ENCODE results near the gene OSTF1. TPM values are rescaled to one million over a fixed set of nuclear protein-coding genes. Genes with fewer than 3 reads are reported as not detected.

OSTF1 gene
- total and polyA plus RNA-seq, 2 experiments from 2014 or later: 22.4 to 29.1 TPM

- H3K4me3 ChIP-seq: no peak overlapping the region
- no peaks in the 10 kb centered on the region for H3K4me1 ChIP-seq (ENCODE audit: insufficient read depth)
- no peak for DNase-seq (ENCODE audit: low spot score)
- no peaks in the 10 kb centered on the region for H3K27me3 ChIP-seq
- no peaks in the 10 kb centered on the region for H3K9me3 ChIP-seq (ENCODE audit: low read depth)
- no peaks in the 10 kb centered on the region for H3K79me2 ChIP-seq
- H3K9me2 ChIP-seq (replicated peaks; ENCODE audit: insufficient read depth): no peaks in the 10 kb centered on the region
- no peak overlapping the region for H3K4me2 ChIP-seq
- TF ChIP-seq EZH2 (IDR thresholded peaks at IDR 0.05; ENCODE audit: borderline replicate concordance): no peak
- no peak for TF ChIP-seq EZH2phosphoT487 (IDR thresholded peaks at IDR 0.05; ENCODE audit: low read depth, severe bottlenecking, unreplicated experiment)
- TF ChIP-seq, protein P1, sequence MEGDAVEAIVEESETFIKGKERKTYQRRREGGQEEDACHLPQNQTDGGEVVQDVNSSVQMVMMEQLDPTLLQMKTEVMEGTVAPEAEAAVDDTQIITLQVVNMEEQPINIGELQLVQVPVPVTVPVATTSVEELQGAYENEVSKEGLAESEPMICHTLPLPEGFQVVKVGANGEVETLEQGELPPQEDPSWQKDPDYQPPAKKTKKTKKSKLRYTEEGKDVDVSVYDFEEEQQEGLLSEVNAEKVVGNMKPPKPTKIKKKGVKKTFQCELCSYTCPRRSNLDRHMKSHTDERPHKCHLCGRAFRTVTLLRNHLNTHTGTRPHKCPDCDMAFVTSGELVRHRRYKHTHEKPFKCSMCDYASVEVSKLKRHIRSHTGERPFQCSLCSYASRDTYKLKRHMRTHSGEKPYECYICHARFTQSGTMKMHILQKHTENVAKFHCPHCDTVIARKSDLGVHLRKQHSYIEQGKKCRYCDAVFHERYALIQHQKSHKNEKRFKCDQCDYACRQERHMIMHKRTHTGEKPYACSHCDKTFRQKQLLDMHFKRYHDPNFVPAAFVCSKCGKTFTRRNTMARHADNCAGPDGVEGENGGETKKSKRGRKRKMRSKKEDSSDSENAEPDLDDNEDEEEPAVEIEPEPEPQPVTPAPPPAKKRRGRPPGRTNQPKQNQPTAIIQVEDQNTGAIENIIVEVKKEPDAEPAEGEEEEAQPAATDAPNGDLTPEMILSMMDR (IDR thresholded peaks at IDR 0.05; ENCODE audit: poor library complexity): no peak
- WGBS (ENCODE audit: low lambda C conversion rate, missing lambda C conversion rate): 97% methylated on average over 4 of the region's 4 CpGs
- H3K36me3 ChIP-seq (replicated peaks; ENCODE audit: insufficient read depth, low read depth): no peaks in the 10 kb centered on the region
- H2AFZ ChIP-seq: no peak overlapping the region
- H4K20me1 ChIP-seq (ENCODE audit: insufficient read depth, poor library complexity, severe bottlenecking): no peaks in the 10 kb centered on the region
- no peak overlapping the region for H3K27ac ChIP-seq
Measured at GRCh38 chr9:75072895-75073294, 15.4 kb upstream of the OSTF1 start.

DNA sequence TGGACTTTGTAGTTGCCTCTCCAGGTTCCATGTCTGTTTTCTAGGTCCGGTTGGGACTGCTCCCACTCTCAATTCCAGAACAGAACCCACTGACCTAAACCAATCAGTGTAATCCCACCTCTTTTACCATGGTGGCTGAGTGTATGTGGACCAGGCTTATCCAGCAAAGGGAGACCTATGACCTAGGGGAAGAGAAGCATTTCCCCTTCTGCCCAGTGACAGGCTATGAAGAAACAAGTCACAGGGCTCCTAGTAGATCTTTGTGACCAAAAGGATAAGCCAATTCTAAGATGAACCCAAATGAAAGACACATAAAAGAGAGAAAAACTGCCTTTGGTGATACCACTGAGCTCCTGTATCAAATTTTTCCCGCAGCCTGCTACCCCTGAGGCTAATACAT lies 6.7 kb upstream of the OSTF1 start:
- Histone ChIP-seq H3K4me2 (no peak overlapping the region), H3K36me3 (replicated peaks; ENCODE audit: insufficient read depth, low read depth) (no peaks in the 10 kb centered on the region), H2AFZ (no peak overlapping the region), H3K27me3 (no peaks in the 10 kb centered on the region), H3K27ac (no peak overlapping the region), H3K9me2 (replicated peaks; ENCODE audit: insufficient read depth) (no peaks in the 10 kb centered on the region), H3K4me1 (ENCODE audit: insufficient read depth) (peaks cover 8% of the 10 kb centered on the region), H3K9me3 (ENCODE audit: low read depth) (no peaks in the 10 kb centered on the region), H4K20me1 (ENCODE audit: insufficient read depth, poor library complexity, severe bottlenecking) (no peaks in the 10 kb centered on the region), H3K79me2 (peaks cover 4% of the 10 kb centered on the region), H3K4me3 (no peak overlapping the region)
- no peak for DNase-seq (ENCODE audit: low spot score)
- no peak for TF ChIP-seq EZH2 (IDR thresholded peaks at IDR 0.05; ENCODE audit: borderline replicate concordance)
- TF ChIP-seq, protein P1 (IDR thresholded peaks at IDR 0.05; ENCODE audit: poor library complexity): no peak
- TF ChIP-seq EZH2phosphoT487 (IDR thresholded peaks at IDR 0.05; ENCODE audit: low read depth, severe bottlenecking, unreplicated experiment): no peak
- WGBS (ENCODE audit: low lambda C conversion rate, missing lambda C conversion rate): 0% methylated on average over 2 of the region's 2 CpGs

GRCh38 chr9:75083188-75083970 lies 4.9 kb upstream of the OSTF1 start:
- Histone ChIP-seq H3K27ac (peak overlapping the region; percentile 47), H3K9me3 (ENCODE audit: low read depth) (no peaks in the 10 kb centered on the region), H2AFZ (no peak overlapping the region), H3K9me2 (replicated peaks; ENCODE audit: insufficient read depth) (no peaks in the 10 kb centered on the region), H3K36me3 (replicated peaks; ENCODE audit: insufficient read depth, low read depth) (no peaks in the 10 kb centered on the region), H3K27me3 (no peaks in the 10 kb centered on the region), H4K20me1 (ENCODE audit: insufficient read depth, poor library complexity, severe bottlenecking) (no peaks in the 10 kb centered on the region), H3K79me2 (peaks cover 4% of the 10 kb centered on the region), H3K4me1 (ENCODE audit: insufficient read depth) (peaks cover 8% of the 10 kb centered on the region), H3K4me3 (no peak overlapping the region), H3K4me2 (no peak overlapping the region)
- TF ChIP-seq EZH2 (IDR thresholded peaks at IDR 0.05; ENCODE audit: borderline replicate concordance) (no peak), EZH2phosphoT487 (IDR thresholded peaks at IDR 0.05; ENCODE audit: low read depth, severe bottlenecking, unreplicated experiment) (no peak)
- TF ChIP-seq, protein P1 (IDR thresholded peaks at IDR 0.05; ENCODE audit: poor library complexity): no peak
- 55% methylated on average over 12 of the region's 12 CpGs for WGBS (ENCODE audit: low lambda C conversion rate, missing lambda C conversion rate)
- DNase-seq (ENCODE audit: low spot score): peak; percentile 42

Data from hepatocyte (in vitro differentiated cells).